H9 (cell line): Measurements from ENCODE around the gene LENG9. TPM values are rescaled to one million over a fixed set of nuclear protein-coding genes. Genes with fewer than 3 reads are reported as not detected.

Experiments
- DNase-seq: peaks from one replicate; pipeline ENCODE4 v3.0.0-alpha.2; 2017
- H2AFZ ChIP-seq: one replicate; pipeline ENCODE4 v1.6.1; 2013; ENCODE audit warnings: mild to moderate bottlenecking, low read length, control low read depth, moderate library complexity
- H2AK5ac ChIP-seq: 2 replicates; pipeline ENCODE4 v1.6.1; 2013; ENCODE audit warnings: low read length, control low read depth, mixed read lengths; ENCODE audit not compliant: insufficient read length
- H2BK120ac ChIP-seq: one replicate; pipeline ENCODE4 v1.6.1; 2013; ENCODE audit warnings: low read depth, mild to moderate bottlenecking, low read length, control low read depth, inconsistent platforms; ENCODE audit not compliant: poor library complexity, severe bottlenecking
- H2BK12ac ChIP-seq: 2 replicates; pipeline ENCODE4 v1.6.1; 2013; ENCODE audit warnings: low read length, control low read depth, mixed read lengths, low read depth; ENCODE audit not compliant: insufficient read length
- H2BK15ac ChIP-seq: 2 replicates; pipeline ENCODE4 v1.6.1; 2013; ENCODE audit warnings: low read depth, low read length, control low read depth
- H2BK20ac ChIP-seq: one replicate; pipeline ENCODE4 v1.6.1; 2013; ENCODE audit warnings: low read depth, mild to moderate bottlenecking, low read length, control low read depth, inconsistent platforms; ENCODE audit not compliant: poor library complexity, severe bottlenecking
- H2BK5ac ChIP-seq: 2 replicates; pipeline ENCODE4 v1.6.1; 2013; ENCODE audit warnings: low read length, control low read depth, mixed read lengths; ENCODE audit not compliant: insufficient read length
- H3K14ac ChIP-seq: 2 replicates; pipeline ENCODE4 v1.6.1; 2013; ENCODE audit warnings: low read length, control low read depth; ENCODE audit not compliant: insufficient read depth
- H3K18ac ChIP-seq: 2 replicates; pipeline ENCODE4 v1.6.1; 2013; ENCODE audit warnings: low read depth, mild to moderate bottlenecking, mixed read lengths, low read length, control low read depth; ENCODE audit not compliant: insufficient read length
- H3K23ac ChIP-seq: 2 replicates; pipeline ENCODE4 v1.6.1; 2013; ENCODE audit warnings: low read length, control low read depth, mixed read lengths, low read depth; ENCODE audit not compliant: insufficient read length
- H3K23me2 ChIP-seq: 2 replicates; pipeline ENCODE4 v1.6.1; 2013; ENCODE audit warnings: low read depth, mild to moderate bottlenecking, mixed read lengths, low read length, control low read depth; ENCODE audit not compliant: insufficient read length, poor library complexity, severe bottlenecking
- H3K27ac ChIP-seq: 2 replicates; pipeline ENCODE4 v1.5.1; 2013; ENCODE audit warnings: low read length, control low read depth, mixed read lengths, low read depth; ENCODE audit not compliant: insufficient read length
- H3K27me3 ChIP-seq: 2 replicates; pipeline ENCODE4 v1.6.1; 2013; ENCODE audit warnings: low read length, control low read depth, inconsistent platforms; ENCODE audit not compliant: insufficient read depth
- H3K4ac ChIP-seq: 2 replicates; pipeline ENCODE4 v1.6.1; 2013; ENCODE audit warnings: low read depth, mild to moderate bottlenecking, control low read depth, inconsistent platforms, low read length, moderate library complexity
- H3K4me1 ChIP-seq: 2 replicates; pipeline ENCODE4 v1.6.1; 2013; ENCODE audit warnings: low read length, control low read depth, inconsistent platforms; ENCODE audit not compliant: insufficient read depth
- H3K4me2 ChIP-seq: 2 replicates; pipeline ENCODE4 v1.6.1; 2013; ENCODE audit warnings: low read length, control low read depth, mixed read lengths; ENCODE audit not compliant: insufficient read length, insufficient read depth
- H3K56ac ChIP-seq: 2 replicates; pipeline ENCODE4 v1.6.1; 2013; ENCODE audit warnings: low read depth, mild to moderate bottlenecking, mixed read lengths, low read length, control low read depth; ENCODE audit not compliant: insufficient read length
- H3K79me1 ChIP-seq: 2 replicates; pipeline ENCODE4 v1.6.1; 2013; ENCODE audit warnings: low read depth, mild to moderate bottlenecking, moderate library complexity, low read length, control low read depth, inconsistent platforms; ENCODE audit not compliant: insufficient read depth, poor library complexity, severe bottlenecking
- H3K79me2 ChIP-seq: 2 replicates; pipeline ENCODE4 v1.6.1; 2013; ENCODE audit warnings: low read length, control low read depth, inconsistent platforms; ENCODE audit not compliant: insufficient read depth
- H3K9ac ChIP-seq: 2 replicates; pipeline ENCODE4 v1.6.1; 2013; ENCODE audit warnings: low read length, control low read depth, mixed read lengths; ENCODE audit not compliant: insufficient read length; ENCODE audit errors: extremely low read depth
- H3K9me3 ChIP-seq: one replicate; pipeline ENCODE4 v1.6.1; 2013; ENCODE audit warnings: low read depth, low read length, inconsistent platforms; ENCODE audit not compliant: control insufficient read depth
- H3T11ph ChIP-seq: one replicate; pipeline ENCODE4 v1.6.1; 2013; ENCODE audit warnings: mild to moderate bottlenecking, low read length, control low read depth, inconsistent platforms
- H4K20me1 ChIP-seq: one replicate; pipeline ENCODE4 v1.6.1; 2013; ENCODE audit not compliant: control insufficient read depth, insufficient read length, insufficient read depth
- H4K5ac ChIP-seq: 2 replicates; pipeline ENCODE4 v1.6.1; 2013; ENCODE audit warnings: low read depth, mild to moderate bottlenecking, mixed read lengths, low read length, control low read depth; ENCODE audit not compliant: insufficient read length
- H4K8ac ChIP-seq: replicated peaks from 2 replicates; pipeline ENCODE4 v1.6.1; 2013; ENCODE audit warnings: low read length, control low read depth, mixed read lengths, low read depth; ENCODE audit not compliant: insufficient read length
- H4K91ac ChIP-seq: 2 replicates; pipeline ENCODE4 v1.6.1; 2013; ENCODE audit warnings: low read depth, mild to moderate bottlenecking, moderate library complexity, mixed read lengths, low read length, control low read depth; ENCODE audit not compliant: insufficient read length
- H3K27ac Mint-ChIP-seq, 3 experiments: 2 replicates in 2 of 3; 3 replicates in 1 of 3; pipeline ENCODE4 v1.8.0; 2020 to 2021; ENCODE audit warnings: mixed read lengths in 3 of 3, mild to moderate bottlenecking in 1 of 3, moderate library complexity in 1 of 3
- H3K27me3 Mint-ChIP-seq: 2 replicates; pipeline ENCODE4 v1.8.0; 2021; ENCODE audit warnings: low read depth, mild to moderate bottlenecking, moderate library complexity, mixed read lengths
- H3K36me3 Mint-ChIP-seq, 3 experiments: 2 replicates in 2 of 3; 3 replicates in 1 of 3; pipeline ENCODE4 v1.8.0; 2020 to 2021; ENCODE audit warnings: low read depth in 3 of 3, mixed read lengths in 3 of 3; ENCODE audit not compliant: insufficient read depth in 1 of 3
- H3K4me1 Mint-ChIP-seq, 2 experiments: 2 replicates each; pipeline ENCODE4 v1.8.0; 2020; ENCODE audit warnings: mixed read lengths in 2 of 2
- H3K4me3 Mint-ChIP-seq, 2 experiments: 2 replicates in 1 of 2; 3 replicates in 1 of 2; pipeline ENCODE4 v1.8.0; 2020 to 2021; ENCODE audit warnings: mild to moderate bottlenecking in 2 of 2, mixed read lengths in 2 of 2, moderate library complexity in 1 of 2
- H3K9me3 Mint-ChIP-seq, 2 experiments: 2 replicates in 1 of 2; 3 replicates in 1 of 2; pipeline ENCODE4 v1.8.0; 2020; ENCODE audit warnings: mild to moderate bottlenecking in 2 of 2, mixed read lengths in 2 of 2, moderate library complexity in 1 of 2
- WGBS: extraction: QIAGEN DNeasy Blood & Tissue Kit; methylation state at CpG from one replicate; pipeline ENCODE4 v1.1.7; 2013; ENCODE audit warnings: missing lambda C conversion rate, low lambda C conversion rate, mixed read lengths; ENCODE audit not compliant: insufficient read length; ENCODE audit errors: extremely low coverage; 5-methylcytosine and 5-hydroxymethylcytosine counted together
- total RNA-seq: library from RNA; stranded (reverse); gene quantifications from 2 replicates; pipeline ENCODE4 v1.2.1, GENCODE V29; 2021
- TF ChIP-seq, protein P1 (sequence below): fragments of 200-600 bp; sonication (generic); conservative IDR thresholded peaks from 3 replicates; pipeline ENCODE4 v1.8.0; 2021; ENCODE audit warnings: antibody characterized with exemption, mild to moderate bottlenecking

LENG9 gene
- total RNA-seq, 1 experiment from 2014 or later: 3.8 TPM

- no peak overlapping the region for H4K8ac ChIP-seq
- no peaks in the 10 kb centered on the region for H3K4me1 ChIP-seq
- no peak overlapping the region for H2BK12ac ChIP-seq
- H3T11ph ChIP-seq: no peak overlapping the region
- H2AFZ ChIP-seq: no peak overlapping the region
- H3K27me3 Mint-ChIP-seq: no peaks in the 10 kb centered on the region
- TF ChIP-seq, protein P1, sequence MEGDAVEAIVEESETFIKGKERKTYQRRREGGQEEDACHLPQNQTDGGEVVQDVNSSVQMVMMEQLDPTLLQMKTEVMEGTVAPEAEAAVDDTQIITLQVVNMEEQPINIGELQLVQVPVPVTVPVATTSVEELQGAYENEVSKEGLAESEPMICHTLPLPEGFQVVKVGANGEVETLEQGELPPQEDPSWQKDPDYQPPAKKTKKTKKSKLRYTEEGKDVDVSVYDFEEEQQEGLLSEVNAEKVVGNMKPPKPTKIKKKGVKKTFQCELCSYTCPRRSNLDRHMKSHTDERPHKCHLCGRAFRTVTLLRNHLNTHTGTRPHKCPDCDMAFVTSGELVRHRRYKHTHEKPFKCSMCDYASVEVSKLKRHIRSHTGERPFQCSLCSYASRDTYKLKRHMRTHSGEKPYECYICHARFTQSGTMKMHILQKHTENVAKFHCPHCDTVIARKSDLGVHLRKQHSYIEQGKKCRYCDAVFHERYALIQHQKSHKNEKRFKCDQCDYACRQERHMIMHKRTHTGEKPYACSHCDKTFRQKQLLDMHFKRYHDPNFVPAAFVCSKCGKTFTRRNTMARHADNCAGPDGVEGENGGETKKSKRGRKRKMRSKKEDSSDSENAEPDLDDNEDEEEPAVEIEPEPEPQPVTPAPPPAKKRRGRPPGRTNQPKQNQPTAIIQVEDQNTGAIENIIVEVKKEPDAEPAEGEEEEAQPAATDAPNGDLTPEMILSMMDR: no peak
- H3K79me2 ChIP-seq: peaks cover 4% of the 10 kb centered on the region; the same call in 1 of the 2 replicates
- H3K18ac ChIP-seq: no peak overlapping the region
- H2BK5ac ChIP-seq: no peak overlapping the region
- no peak overlapping the region for H4K91ac ChIP-seq
- H3K56ac ChIP-seq: no peak overlapping the region
- H3K14ac ChIP-seq: no peak overlapping the region
- no CpG with 5 or more reads among the region's 40 CpGs for WGBS
- no peak for DNase-seq
- no peak overlapping the region for H3K27ac Mint-ChIP-seq
- no peaks in the 10 kb centered on the region for H3K9me3 ChIP-seq
- peaks cover 5% of the 10 kb centered on the region for H3K79me1 ChIP-seq
- H3K27me3 ChIP-seq: no peaks in the 10 kb centered on the region
- H3K4me2 ChIP-seq: no peak overlapping the region
- no peak overlapping the region for H3K27ac ChIP-seq
- peaks cover 58 to 93% (median 89%) of the 10 kb centered on the region in 3 experiments for H3K36me3 Mint-ChIP-seq
- H2BK15ac ChIP-seq: no peak overlapping the region
- no peak overlapping the region for H2BK20ac ChIP-seq
- no peak overlapping the region for H2AK5ac ChIP-seq
- H3K9me3 Mint-ChIP-seq: peaks cover 0 to 2% of the 10 kb centered on the region in 2 experiments; a peak in 1 of 5 replicates
- H3K4me1 Mint-ChIP-seq: peaks cover 2 to 3% of the 10 kb centered on the region in 2 experiments
- no peak overlapping the region for H4K5ac ChIP-seq
- H3K23me2 ChIP-seq: peaks cover 2% of the 10 kb centered on the region
- no peak overlapping the region for H3K9ac ChIP-seq
- H4K20me1 ChIP-seq: no peaks in the 10 kb centered on the region
- no peak overlapping the region for H3K4ac ChIP-seq
- H3K4me3 Mint-ChIP-seq: no peak overlapping the region
- no peak overlapping the region for H2BK120ac ChIP-seq
- no peak overlapping the region for H3K23ac ChIP-seq
These were observed 7.7 kb downstream of the LENG9 start for GRCh38 chr19:54455786-54456422.
